MM.1S (cell line): ENCODE measurements around the gene PTPRC.

Experiments used
- DNase-seq: peaks from one replicate; pipeline ENCODE4 v3.0.0-alpha.2; 2015
- H2AFZ ChIP-seq: fragments of 300-600 bp; sonication (generic); 2 replicates; pipeline ENCODE4 v1.6.0; 2016; ENCODE audit warnings: antibody characterized with exemption, low read length
- H3F3A ChIP-seq: fragments of 300-600 bp; sonication (generic); 2 replicates; pipeline ENCODE4 v1.6.1; 2016; ENCODE audit warnings: mild to moderate bottlenecking, antibody characterized with exemption, low read length, moderate library complexity, mixed read lengths; ENCODE audit not compliant: insufficient read depth
- H3K27ac ChIP-seq: fragments of 300-600 bp; sonication (generic); 2 replicates; pipeline ENCODE4 v1.5.1; 2016; ENCODE audit warnings: mild to moderate bottlenecking, low read length
- H3K27me3 ChIP-seq: fragments of 300-600 bp; sonication (generic); replicated peaks from 2 replicates; pipeline ENCODE4 v1.6.0; 2016; ENCODE audit warnings: low read length; ENCODE audit not compliant: insufficient read depth
- H3K36me3 ChIP-seq: fragments of 300-600 bp; sonication (generic); replicated peaks from 2 replicates; pipeline ENCODE4 v1.6.1; 2016; ENCODE audit warnings: mild to moderate bottlenecking, low read length, mixed read lengths; ENCODE audit not compliant: insufficient read depth
- H3K4me1 ChIP-seq: fragments of 300-600 bp; sonication (generic); 2 replicates; pipeline ENCODE4 v1.6.1; 2016; ENCODE audit warnings: low read length, mixed read lengths
- H3K4me2 ChIP-seq: fragments of 300-600 bp; sonication (generic); 2 replicates; pipeline ENCODE4 v1.6.0; 2016; ENCODE audit warnings: low read depth, low read length
- H3K4me3 ChIP-seq: fragments of 300-600 bp; sonication (generic); 2 replicates; pipeline ENCODE4 v1.5.1; 2016; ENCODE audit warnings: low read length, mixed read lengths
- H3K79me2 ChIP-seq: fragments of 300-600 bp; sonication (generic); 2 replicates; pipeline ENCODE4 v1.6.1; 2016; ENCODE audit warnings: mixed run types, low read length, mixed read lengths
- H3K9ac ChIP-seq: fragments of 300-600 bp; sonication (generic); 2 replicates; pipeline ENCODE4 v1.6.1; 2016; ENCODE audit warnings: low read length, mixed read lengths
- H3K9me2 ChIP-seq: fragments of 300-600 bp; sonication (generic); replicated peaks from 2 replicates; pipeline ENCODE4 v1.6.1; 2016; ENCODE audit warnings: mild to moderate bottlenecking, low read length, mixed read lengths; ENCODE audit not compliant: insufficient read depth
- H3K9me3 ChIP-seq: fragments of 300-600 bp; sonication (generic); replicated peaks from 2 replicates; pipeline ENCODE4 v1.6.1; 2016; ENCODE audit warnings: mild to moderate bottlenecking, low read length, mixed read lengths; ENCODE audit not compliant: insufficient read depth
- H4K20me1 ChIP-seq: fragments of 300-600 bp; sonication (generic); 2 replicates; pipeline ENCODE4 v1.6.1; 2016; ENCODE audit warnings: mild to moderate bottlenecking, low read length, moderate library complexity, mixed read lengths; ENCODE audit not compliant: insufficient read depth
- CTCF ChIP-seq: fragments of 300-600 bp; sonication (generic); IDR thresholded peaks from 2 replicates; pipeline ENCODE4 v1.5.1; 2016; ENCODE audit warnings: antibody characterized with exemption, low read length, mixed read lengths
- EZH2 ChIP-seq: fragments of 300-600 bp; sonication (generic); optimal IDR thresholded peaks from 2 replicates; pipeline ENCODE3; 2017; ENCODE audit warnings: low read depth, mild to moderate bottlenecking, antibody characterized with exemption, low read length, mixed read lengths
- EZH2phosphoT487 ChIP-seq: fragments of 300-600 bp; sonication (generic); IDR thresholded peaks from 2 replicates; pipeline ENCODE4 v1.6.1; 2018; ENCODE audit warnings: antibody characterized with exemption, low read length

Gene PTPRC

GRCh38 chr1:198754670-198755069 lies 115.8 kb downstream of the PTPRC start:
- TF ChIP-seq CTCF (no peak), EZH2 (no peak), EZH2phosphoT487 (no peak)
- Histone ChIP-seq H3K9me3 (no peaks in the 10 kb centered on the region), H3K4me2 (no peak overlapping the region), H3K9ac (no peak overlapping the region), H3K9me2 (no peaks in the 10 kb centered on the region), H2AFZ (no peak overlapping the region), H4K20me1 (no peaks in the 10 kb centered on the region), H3K27ac (no peak overlapping the region), H3F3A (no peaks in the 10 kb centered on the region), H3K4me3 (no peak overlapping the region), H3K27me3 (no peaks in the 10 kb centered on the region), H3K4me1 (no peaks in the 10 kb centered on the region), H3K36me3 (no peaks in the 10 kb centered on the region), H3K79me2 (no peaks in the 10 kb centered on the region)
- no peak for DNase-seq

- H3K9me3 ChIP-seq = no peaks in the 10 kb centered on the region
- H2AFZ ChIP-seq = no peak overlapping the region
- no peak for TF ChIP-seq EZH2phosphoT487
- no peak for TF ChIP-seq CTCF
- no peak for TF ChIP-seq EZH2
Observed at GRCh38 chr1:198755715-198756114, 116.9 kb downstream of the PTPRC start.

GRCh38 chr1:198756470-198756869 lies 117.6 kb downstream of the PTPRC start:
- no peaks in the 10 kb centered on the region for H3K36me3 ChIP-seq
- no peak overlapping the region for H2AFZ ChIP-seq
- no peaks in the 10 kb centered on the region for H4K20me1 ChIP-seq
- H3K4me2 ChIP-seq = no peak overlapping the region
- H3K27ac ChIP-seq = no peak overlapping the region
- no peaks in the 10 kb centered on the region for H3K9me2 ChIP-seq
- no peaks in the 10 kb centered on the region for H3K4me1 ChIP-seq
- H3K79me2 ChIP-seq = no peaks in the 10 kb centered on the region
- H3K27me3 ChIP-seq = no peaks in the 10 kb centered on the region
- no peak overlapping the region for H3K4me3 ChIP-seq
- peak; percentile 20 for TF ChIP-seq CTCF
- no peak for TF ChIP-seq EZH2
- no peak for TF ChIP-seq EZH2phosphoT487
- H3K9ac ChIP-seq = no peak overlapping the region
- no peaks in the 10 kb centered on the region for H3K9me3 ChIP-seq
- DNase-seq = peak; percentile 31
- H3F3A ChIP-seq = no peaks in the 10 kb centered on the region

More at GRCh38 chr1:198755715-198756114, 116.9 kb downstream of the PTPRC start:
- Histone ChIP-seq H3K4me1 (no peaks in the 10 kb centered on the region), H3K27ac (no peak overlapping the region), H3K79me2 (no peaks in the 10 kb centered on the region), H3K9ac (no peak overlapping the region), H3K27me3 (no peaks in the 10 kb centered on the region), H3F3A (no peaks in the 10 kb centered on the region), H3K4me3 (no peak overlapping the region), H4K20me1 (no peaks in the 10 kb centered on the region), H3K4me2 (no peak overlapping the region), H3K36me3 (no peaks in the 10 kb centered on the region), H3K9me2 (no peaks in the 10 kb centered on the region)
- DNase-seq = no peak
